DOHH2 (cell line): ENCODE results near the gene TMEM235.

Source experiments
- H3F3A ChIP-seq: fragments of 200-600 bp; sonication (generic), shearing (Covaris generic); 2 replicates; pipeline ENCODE4 v1.6.0; 2016; ENCODE audit warnings: antibody characterized with exemption, mild to moderate bottlenecking; ENCODE audit not compliant: control insufficient read depth, insufficient read depth
- H3K27ac ChIP-seq: fragments of 200-600 bp; sonication (generic); 2 replicates; pipeline ENCODE4 v1.5.1; 2014; ENCODE audit warnings: low read depth, mild to moderate bottlenecking, low read length, moderate library complexity
- H3K27me3 ChIP-seq: fragments of 200-600 bp; sonication (generic); 2 replicates; pipeline ENCODE4 v1.6.1; 2014; ENCODE audit warnings: mild to moderate bottlenecking, low read length, mixed read lengths; ENCODE audit not compliant: control insufficient read depth
- H3K36me3 ChIP-seq: fragments of 200-600 bp; sonication (generic); 2 replicates; pipeline ENCODE4 v1.6.1; 2014; ENCODE audit warnings: mild to moderate bottlenecking, low read length, moderate library complexity, mixed read lengths; ENCODE audit not compliant: control insufficient read depth
- H3K4me1 ChIP-seq: fragments of 200-600 bp; sonication (generic); 2 replicates; pipeline ENCODE4 v1.6.1; 2014; ENCODE audit warnings: mild to moderate bottlenecking, low read length, mixed read lengths; ENCODE audit not compliant: control insufficient read depth
- H3K4me2 ChIP-seq: fragments of 200-600 bp; sonication (generic); 2 replicates; pipeline ENCODE4 v1.6.0; 2014; ENCODE audit warnings: mild to moderate bottlenecking, low read length, moderate library complexity
- H3K4me3 ChIP-seq: fragments of 200-600 bp; sonication (generic); 2 replicates; pipeline ENCODE4 v1.5.1; 2014; ENCODE audit warnings: mild to moderate bottlenecking, low read length, mixed read lengths
- H3K79me2 ChIP-seq: fragments of 200-600 bp; sonication (generic); 2 replicates; pipeline ENCODE4 v1.6.1; 2014; ENCODE audit warnings: mild to moderate bottlenecking, low read length, mixed read lengths; ENCODE audit not compliant: control insufficient read depth
- H3K9me2 ChIP-seq: fragments of 200-600 bp; sonication (generic); replicated peaks from 2 replicates; pipeline ENCODE4 v1.6.1; 2014; ENCODE audit warnings: mild to moderate bottlenecking, low read length, mixed read lengths; ENCODE audit not compliant: control insufficient read depth
- H3K9me3 ChIP-seq: fragments of 200-600 bp; sonication (generic); 2 replicates; pipeline ENCODE4 v1.6.1; 2014; ENCODE audit warnings: antibody characterized with exemption, low read length, mixed read lengths; ENCODE audit not compliant: control insufficient read depth, insufficient read depth
- H4K20me1 ChIP-seq: fragments of 200-600 bp; sonication (generic); 2 replicates; pipeline ENCODE4 v1.6.0; 2014; ENCODE audit warnings: low read depth, mild to moderate bottlenecking, antibody characterized with exemption, low read length, moderate library complexity; ENCODE audit not compliant: control insufficient read depth, insufficient read depth
- EZH2phosphoT487 ChIP-seq: fragments of 200-600 bp; sonication (generic); IDR thresholded peaks from 2 replicates; pipeline ENCODE4 v1.6.1; 2017; ENCODE audit warnings: borderline replicate concordance, mild to moderate bottlenecking, antibody characterized with exemption, low read length, moderate library complexity, mixed read lengths
- TF ChIP-seq, protein P1 (sequence below): fragments of 200-600 bp; sonication (generic); IDR thresholded peaks from one replicate; pipeline ENCODE4 v1.5.1; 2014; ENCODE audit warnings: antibody characterized with exemption, mild to moderate bottlenecking, low read depth, low read length; ENCODE audit not compliant: poor library complexity, severe bottlenecking

TMEM235 gene

DNA sequence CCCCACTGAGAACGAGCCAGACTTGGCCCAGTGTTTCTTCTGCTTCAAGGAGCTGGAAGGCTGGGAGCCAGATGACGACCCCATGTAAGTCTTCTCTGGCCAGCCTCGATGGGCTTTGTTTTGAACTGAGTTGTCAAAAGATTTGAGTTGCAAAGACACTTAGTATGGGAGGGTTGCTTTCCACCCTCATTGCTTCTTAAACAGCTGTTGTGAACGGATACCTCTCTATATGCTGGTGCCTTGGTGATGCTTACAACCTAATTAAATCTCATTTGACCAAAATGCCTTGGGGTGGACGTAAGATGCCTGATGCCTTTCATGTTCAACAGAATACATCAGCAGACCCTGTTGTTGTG is 16.7 kb upstream of the TMEM235 start:
- Histone ChIP-seq H3K36me3 (peaks cover 45% of the 10 kb centered on the region), H3K27ac (peak overlapping the region; percentile 68), H3K4me2 (peak overlapping the region; percentile 78), H3K79me2 (peaks cover 46% of the 10 kb centered on the region), H3K9me3 (no peaks in the 10 kb centered on the region), H3K9me2 (no peaks in the 10 kb centered on the region), H3K4me1 (peaks cover 17% of the 10 kb centered on the region), H3K27me3 (no peaks in the 10 kb centered on the region), H3F3A (0 out of 2 replicates have a peak, but pooled peaks cover 3% of the 10 kb centered on the region), H4K20me1 (0 out of 2 replicates have a peak, but pooled peaks cover 3% of the 10 kb centered on the region), H3K4me3 (peak overlapping the region; percentile 98)
- TF ChIP-seq EZH2phosphoT487 = no peak
- TF ChIP-seq, protein P1, sequence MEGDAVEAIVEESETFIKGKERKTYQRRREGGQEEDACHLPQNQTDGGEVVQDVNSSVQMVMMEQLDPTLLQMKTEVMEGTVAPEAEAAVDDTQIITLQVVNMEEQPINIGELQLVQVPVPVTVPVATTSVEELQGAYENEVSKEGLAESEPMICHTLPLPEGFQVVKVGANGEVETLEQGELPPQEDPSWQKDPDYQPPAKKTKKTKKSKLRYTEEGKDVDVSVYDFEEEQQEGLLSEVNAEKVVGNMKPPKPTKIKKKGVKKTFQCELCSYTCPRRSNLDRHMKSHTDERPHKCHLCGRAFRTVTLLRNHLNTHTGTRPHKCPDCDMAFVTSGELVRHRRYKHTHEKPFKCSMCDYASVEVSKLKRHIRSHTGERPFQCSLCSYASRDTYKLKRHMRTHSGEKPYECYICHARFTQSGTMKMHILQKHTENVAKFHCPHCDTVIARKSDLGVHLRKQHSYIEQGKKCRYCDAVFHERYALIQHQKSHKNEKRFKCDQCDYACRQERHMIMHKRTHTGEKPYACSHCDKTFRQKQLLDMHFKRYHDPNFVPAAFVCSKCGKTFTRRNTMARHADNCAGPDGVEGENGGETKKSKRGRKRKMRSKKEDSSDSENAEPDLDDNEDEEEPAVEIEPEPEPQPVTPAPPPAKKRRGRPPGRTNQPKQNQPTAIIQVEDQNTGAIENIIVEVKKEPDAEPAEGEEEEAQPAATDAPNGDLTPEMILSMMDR = no peak

DNA sequence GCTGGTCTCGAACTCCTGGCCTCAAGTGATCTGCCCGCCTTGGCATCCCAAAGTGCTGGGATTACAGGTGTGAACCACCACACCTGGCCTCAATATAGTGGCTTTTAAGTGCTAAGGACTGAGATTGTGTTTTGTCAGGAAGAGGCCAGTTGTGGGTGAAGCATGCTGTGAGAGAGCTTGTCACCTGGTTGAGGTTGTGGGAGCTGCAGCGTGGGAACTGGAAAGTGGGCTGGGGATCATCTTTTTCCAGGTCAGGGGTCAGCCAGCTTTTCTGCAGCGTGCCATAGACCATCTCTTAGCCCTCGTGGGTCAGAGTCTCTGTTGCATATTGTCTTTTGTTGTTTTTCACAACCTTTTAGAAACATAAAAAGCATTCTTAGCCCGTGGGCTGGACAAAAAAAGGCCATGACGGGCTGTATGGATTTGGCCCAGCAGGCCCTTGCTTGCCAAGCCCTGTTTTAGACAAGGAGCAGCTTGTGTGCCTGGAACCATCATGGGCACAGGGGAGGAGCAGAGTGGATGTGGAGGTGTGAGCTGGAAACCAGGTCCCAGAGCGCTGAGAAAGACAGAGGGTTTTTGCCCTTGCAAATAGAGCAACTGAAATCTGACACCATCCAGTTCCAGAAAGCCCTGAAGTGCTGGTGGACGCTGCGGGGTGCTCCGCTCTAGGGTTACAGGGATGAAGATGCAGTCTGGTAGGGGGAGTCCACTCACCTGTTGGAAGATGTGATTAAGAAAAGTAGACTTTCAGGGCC is 11.9 kb upstream of the TMEM235 start:
- 0 out of 2 replicates have a peak, but pooled peaks cover 3% of the 10 kb centered on the region for H4K20me1 ChIP-seq
- no peak overlapping the region for H3K4me2 ChIP-seq
- H3K9me2 ChIP-seq = no peaks in the 10 kb centered on the region
- H3K27ac ChIP-seq = no peak overlapping the region
- peaks cover 14% of the 10 kb centered on the region for H3K4me1 ChIP-seq
- peaks cover 84% of the 10 kb centered on the region for H3K36me3 ChIP-seq
- H3K79me2 ChIP-seq = peaks cover 47% of the 10 kb centered on the region
- H3K9me3 ChIP-seq = no peaks in the 10 kb centered on the region
- peaks cover 15% of the 10 kb centered on the region for H3F3A ChIP-seq
- TF ChIP-seq, protein P1 = no peak
- TF ChIP-seq EZH2phosphoT487 = no peak
- H3K27me3 ChIP-seq = no peaks in the 10 kb centered on the region
- no peak overlapping the region for H3K4me3 ChIP-seq

DNA sequence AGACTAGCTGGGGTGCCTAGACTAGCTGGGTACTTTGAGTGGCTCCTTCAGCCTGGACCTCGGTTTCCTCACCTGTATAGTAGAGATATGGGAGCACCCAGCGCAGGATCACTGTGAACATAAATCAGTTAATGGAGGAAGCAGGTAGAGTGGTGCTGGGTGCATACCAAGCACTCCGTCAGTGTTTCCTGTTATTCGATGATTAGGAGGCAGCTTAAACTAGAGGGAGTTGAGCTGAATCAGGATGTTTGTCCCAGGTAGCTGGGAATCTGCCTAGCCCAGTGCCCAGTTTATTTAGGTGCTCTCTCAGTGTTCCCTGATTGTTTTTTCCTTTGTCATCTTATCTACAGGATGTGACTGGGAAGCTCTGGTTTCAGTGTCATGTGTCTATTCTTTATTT is 8.4 kb upstream of the TMEM235 start:
- Histone ChIP-seq H3K79me2 (peaks cover 17% of the 10 kb centered on the region), H3K9me3 (no peaks in the 10 kb centered on the region), H3K4me2 (no peak overlapping the region), H3K4me1 (peaks cover 14% of the 10 kb centered on the region), H3K27ac (no peak overlapping the region), H3F3A (peaks cover 31% of the 10 kb centered on the region), H4K20me1 (no peaks in the 10 kb centered on the region), H3K4me3 (no peak overlapping the region), H3K27me3 (no peaks in the 10 kb centered on the region; the same call in 1 of the 2 replicates), H3K9me2 (no peaks in the 10 kb centered on the region), H3K36me3 (peaks cover 62% of the 10 kb centered on the region)
- TF ChIP-seq, protein P1 = no peak
- no peak for TF ChIP-seq EZH2phosphoT487
